NCI-H524 treated with DMSO at 0.1 percent for 48 hours (cell line): ENCODE measurements around the gene IL10.

Experiments used
- DNase-seq: peaks from one replicate; lab custom pipeline; 2025; lab: John Stamatoyannopoulos, UW

The IL10 gene

DNA sequence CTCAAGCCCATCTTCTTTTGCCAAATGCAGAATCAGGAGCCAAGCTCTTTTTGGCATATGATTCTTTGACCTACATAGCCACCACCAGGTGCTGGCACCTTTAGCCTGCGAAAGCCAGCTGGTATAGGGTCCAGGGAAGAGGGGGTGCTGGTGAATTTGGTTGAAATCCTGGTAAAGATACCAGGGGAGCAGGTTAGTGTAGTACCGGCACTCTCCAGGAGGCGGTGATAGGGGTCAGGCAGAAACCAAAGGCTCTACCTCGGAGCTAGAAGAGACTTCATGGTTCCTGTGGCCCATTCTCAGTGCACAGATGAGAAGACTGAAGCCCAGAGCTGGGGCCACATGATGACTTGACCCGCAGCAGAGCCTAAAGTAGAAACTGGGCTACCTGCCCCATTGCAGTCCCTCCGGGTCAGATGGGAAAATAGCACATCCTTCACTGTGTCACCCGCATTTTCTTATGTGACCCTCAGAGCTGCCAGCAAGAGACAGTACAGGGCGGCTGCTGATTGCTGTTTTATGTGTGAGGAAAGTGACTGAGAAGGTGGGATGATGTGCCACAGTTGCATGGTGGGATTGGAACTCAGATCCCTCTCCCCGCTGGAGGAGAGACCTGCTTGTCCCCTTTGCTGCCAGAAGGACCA, 37.7 kb downstream of the IL10 start:
- DNase-seq = no peak

DNA sequence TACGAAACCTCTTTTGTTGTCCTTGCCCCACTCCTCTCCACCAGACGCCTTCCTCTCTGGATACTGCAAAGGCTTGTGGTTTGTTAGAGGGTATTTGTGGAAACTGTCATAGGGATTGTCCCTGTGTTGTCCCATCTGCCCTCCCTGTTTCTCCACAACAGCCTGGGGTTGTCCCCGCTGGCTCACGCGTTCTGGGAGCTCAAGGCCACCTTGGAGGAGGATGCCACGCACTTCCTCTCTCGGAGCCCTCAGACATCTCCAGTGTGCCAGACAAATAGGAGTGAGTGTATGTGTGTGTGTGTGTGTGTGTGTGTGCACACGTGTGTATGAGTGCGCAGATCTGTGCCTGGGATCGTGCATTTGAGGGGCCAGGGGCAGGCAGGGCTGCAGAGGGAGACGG, 39.3 kb downstream of the IL10 start:
- no peak for DNase-seq

GRCh38 chr1:206732508-206732907, 39.8 kb downstream of the IL10 start:
- no peak for DNase-seq

DNA sequence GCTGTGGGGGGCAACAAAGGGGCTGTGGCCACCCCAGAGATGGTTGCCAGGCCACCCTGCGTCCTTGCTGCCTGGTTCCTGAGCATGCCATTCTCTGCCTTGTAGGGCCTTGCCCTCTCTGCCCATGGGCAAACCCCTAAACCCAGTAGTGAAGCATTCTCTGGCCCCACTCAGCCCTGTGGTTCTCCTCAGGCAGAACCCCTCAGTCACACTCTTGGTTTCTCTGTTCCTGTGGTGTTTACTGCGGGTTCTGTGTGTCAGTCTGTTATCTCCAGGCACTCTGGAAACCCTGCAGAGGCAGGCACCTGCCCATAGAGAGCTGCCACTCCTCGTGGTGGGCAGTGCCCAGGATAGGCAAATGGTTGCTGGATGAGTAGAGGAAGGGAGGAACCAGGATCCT, 42.8 kb downstream of the IL10 start:
- DNase-seq = no peak

- DNase-seq = no peak
Observed at GRCh38 chr1:206729050-206729449, 43.2 kb downstream of the IL10 start.

- no peak for DNase-seq
Observed at GRCh38 chr1:206728697-206728987, 43.7 kb downstream of the IL10 start.

DNA sequence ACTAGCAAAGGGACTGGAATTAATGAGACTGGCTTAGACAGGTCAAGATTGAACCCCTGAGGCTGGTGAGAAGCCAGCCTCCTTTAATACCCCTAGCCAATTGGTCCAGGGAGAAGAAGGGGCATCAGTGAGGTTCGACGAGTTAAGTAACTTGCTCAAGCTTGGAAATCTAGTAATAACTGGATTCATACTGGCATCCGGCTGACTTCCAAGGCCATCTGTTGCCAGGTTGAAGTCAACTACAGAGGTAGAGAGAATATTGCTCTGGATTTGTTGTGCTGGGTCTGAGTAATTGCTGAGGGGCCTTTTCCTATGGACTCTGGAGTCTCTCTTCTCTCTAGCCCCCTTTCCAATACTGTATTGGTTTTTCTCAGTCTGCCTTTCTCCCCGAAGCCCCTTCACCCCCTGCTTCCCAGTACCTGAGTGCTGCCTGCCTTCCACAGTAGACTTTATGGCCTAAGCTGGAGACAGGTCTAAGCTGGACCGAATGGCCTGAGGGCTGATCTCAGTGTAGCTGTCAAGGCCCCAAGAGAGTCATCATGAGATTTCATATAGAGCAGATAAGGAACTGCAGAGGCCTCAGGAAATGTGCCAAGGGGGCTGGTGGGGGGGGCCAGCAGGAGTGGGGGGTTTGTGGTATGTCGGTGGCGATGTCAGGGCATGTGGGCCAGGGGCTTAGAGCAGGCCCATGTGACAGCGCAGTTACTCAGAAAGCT, 44.2 kb downstream of the IL10 start:
- DNase-seq = no peak

DNA sequence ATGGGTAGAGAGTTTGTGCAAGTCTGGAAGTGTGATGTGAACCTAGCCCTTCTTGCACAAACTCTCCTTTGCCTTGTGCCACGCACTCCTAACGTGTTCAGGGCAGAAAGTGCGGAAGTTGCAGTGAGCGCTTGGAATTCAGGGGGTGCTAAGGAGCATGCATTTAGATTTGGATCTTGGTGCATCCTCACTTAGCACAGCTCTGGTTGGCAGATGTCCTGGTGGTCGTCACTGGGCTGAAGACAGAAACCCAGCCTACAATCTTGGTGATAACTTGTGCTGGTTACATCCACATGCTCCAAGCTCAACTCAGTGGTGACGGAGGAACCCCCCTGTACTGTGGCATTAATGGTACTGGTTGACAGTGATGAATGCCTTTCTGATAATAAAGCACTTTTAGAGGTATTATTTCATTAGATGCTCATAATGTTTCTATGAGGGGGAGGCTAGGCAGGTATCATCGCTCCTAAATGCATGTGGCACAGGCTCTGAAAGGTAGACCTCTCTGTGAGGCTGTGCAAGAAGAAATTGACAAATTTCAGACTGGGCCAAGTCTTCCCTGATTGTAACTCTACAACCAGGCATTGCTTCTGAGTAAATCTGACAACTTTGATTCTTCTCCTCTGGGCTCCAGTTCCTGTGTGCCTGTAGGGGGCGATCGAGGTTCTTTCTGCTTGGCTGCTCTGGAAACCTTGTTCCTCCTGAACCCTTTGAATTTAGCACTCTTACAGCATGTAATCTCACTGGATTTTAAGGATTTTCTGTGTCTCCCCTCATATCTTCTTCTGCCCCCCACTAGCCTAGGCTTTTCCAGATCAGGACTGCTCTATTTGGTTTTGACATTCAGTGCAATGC, 47.0 kb downstream of the IL10 start:
- DNase-seq = no peak

DNA sequence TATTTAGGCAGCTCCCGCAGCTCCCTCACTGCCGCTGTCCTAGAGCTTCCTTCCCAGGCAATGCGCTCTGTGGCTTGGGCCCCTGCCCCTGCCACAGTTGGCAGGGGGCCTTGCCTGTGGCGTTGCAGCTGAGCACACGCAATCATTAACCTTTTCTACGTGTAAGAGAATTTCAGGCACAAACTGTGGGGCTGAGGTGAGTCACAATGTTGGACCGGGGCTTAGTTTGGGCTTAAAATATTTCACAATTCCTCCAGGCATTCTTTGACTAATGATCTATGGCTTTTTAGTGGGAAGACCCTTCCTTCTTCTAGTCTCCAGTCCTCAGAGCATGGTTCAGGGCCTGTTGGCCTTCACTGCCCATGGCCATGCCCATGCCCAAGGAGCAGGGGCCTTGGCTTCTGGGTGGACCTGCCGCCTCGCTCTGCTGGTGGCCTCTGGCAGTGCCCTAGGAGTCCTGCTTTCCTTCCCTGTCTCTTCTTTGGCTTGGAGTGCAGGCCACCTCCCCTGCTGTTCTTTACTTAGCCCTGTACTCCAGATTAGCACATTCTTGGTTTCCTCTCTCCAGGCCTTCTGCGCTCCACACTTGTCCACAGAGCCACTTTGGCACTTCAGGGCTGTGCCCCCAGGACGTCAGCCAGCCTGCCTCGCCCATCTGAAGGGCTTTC, 48.4 kb downstream of the IL10 start:
- no peak for DNase-seq

DNA sequence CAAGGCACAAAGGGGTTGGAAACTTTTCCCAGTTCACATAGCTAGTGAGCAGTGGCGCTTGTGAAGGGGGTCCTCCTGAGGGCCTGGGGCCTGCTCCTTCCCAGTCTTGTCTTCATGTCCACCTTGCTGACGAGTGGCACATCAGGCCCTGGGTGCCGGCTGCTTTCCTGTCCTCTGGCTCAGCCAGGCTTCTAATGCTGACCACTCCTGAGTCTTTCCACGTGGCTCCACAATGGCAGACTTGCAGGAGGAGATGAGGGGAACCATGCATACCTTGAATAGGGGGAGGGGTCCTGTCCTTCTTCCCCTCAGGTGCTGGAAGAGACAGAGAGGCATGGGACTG, 48.9 kb downstream of the IL10 start:
- no peak for DNase-seq

DNA sequence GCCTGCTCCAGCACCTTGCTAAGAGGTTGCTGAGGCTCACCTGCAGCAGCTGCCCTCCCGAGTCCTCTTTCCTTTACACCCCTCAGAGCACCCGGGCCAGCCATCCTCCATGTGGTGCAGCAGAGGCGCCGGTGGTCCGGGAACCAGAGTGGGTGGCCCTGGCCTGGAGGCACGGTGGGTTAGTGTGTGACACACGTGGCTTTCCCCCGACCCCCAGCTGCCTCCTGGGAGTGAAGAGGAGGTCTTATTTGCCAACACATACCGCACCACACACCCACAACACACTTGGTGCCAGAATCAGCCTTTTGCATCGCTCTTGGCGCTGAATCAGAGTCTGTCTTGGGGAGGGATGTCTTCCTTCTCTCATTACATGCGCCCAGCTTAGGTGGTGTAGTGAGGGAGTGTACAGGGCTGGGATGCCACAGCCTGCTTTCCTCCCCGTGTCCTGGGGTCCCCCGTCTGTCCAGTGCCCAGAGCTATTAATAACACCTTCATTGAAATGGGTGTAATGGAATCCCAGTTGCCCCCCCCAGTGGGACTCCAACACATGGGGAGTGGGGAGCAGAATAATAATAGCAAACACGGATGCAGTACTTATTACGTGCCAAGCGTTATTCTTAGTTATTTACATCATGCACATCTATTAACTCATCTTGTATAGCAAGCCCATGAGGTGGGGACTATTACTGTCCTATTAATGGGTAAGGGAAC, 49.4 kb downstream of the IL10 start:
- no peak for DNase-seq

GRCh38 chr1:206721454-206721853, 50.8 kb downstream of the IL10 start:
- DNase-seq = no peak

- DNase-seq = no peak
Observed at GRCh38 chr1:206719169-206719839, 53.0 kb downstream of the IL10 start.

GRCh38 chr1:206717674-206717989, 54.7 kb downstream of the IL10 start:
- DNase-seq = no peak
